SK-N-SH (cell line): ENCODE results near the gene ARMH4. TPM values are rescaled to one million over a fixed set of nuclear protein-coding genes. Genes with fewer than 3 reads are reported as not detected.

ENCODE experiments used
- CTCF ChIA-PET: fragments of 300-600, 350-600 bp; formaldehyde crosslinking; extraction: SDS; loops from one replicate; lab custom pipeline; 2021; lab: Yijun Ruan, JAX
- POLR2A ChIA-PET: fragments of 350-600 bp; sonication (Branson Sonifier 250); formaldehyde crosslinking; extraction: SDS; loops from one replicate; lab custom pipeline; 2020; ENCODE audit warnings: antibody characterized with exemption, inconsistent platforms; lab: Yijun Ruan, JAX
- DNase-seq: peaks from one replicate; pipeline ENCODE4 v3.0.0; 2012
- H2AFZ ChIP-seq: fragments of 200-600 bp; sonication (generic); 2 replicates; pipeline ENCODE4 v1.8.1; 2016; ENCODE audit warnings: antibody characterized with exemption, mild to moderate bottlenecking, low read depth
- H3F3A ChIP-seq: fragments of 200-600 bp; sonication (generic); replicated peaks from 2 replicates; pipeline ENCODE3; 2016; ENCODE audit warnings: antibody characterized with exemption, mild to moderate bottlenecking; ENCODE audit not compliant: insufficient read depth
- H3K27ac ChIP-seq, 2 experiments: fragments of 200-500 bp in 1 of 2; fragments of 200-600 bp in 1 of 2; sonication (Bioruptor generic) in 1 of 2; sonication (generic), shearing (Covaris generic) in 1 of 2; 2 replicates each; pipeline versions ENCODE4 v1.5.1 to v1.6.1; 2014 to 2016; ENCODE audit warnings: low read depth in 2 of 2, inconsistent platforms in 1 of 2, low read length in 1 of 2, mild to moderate bottlenecking in 1 of 2, mixed read lengths in 1 of 2
- H3K27me3 ChIP-seq: fragments of 200-600 bp; sonication (generic), shearing (Covaris generic); 2 replicates; pipeline ENCODE4 v1.6.1; 2016; ENCODE audit warnings: mixed run types; ENCODE audit not compliant: insufficient read depth
- H3K36me3 ChIP-seq, 2 experiments: fragments of 200-500 bp in 1 of 2; fragments of 200-600 bp in 1 of 2; sonication (Bioruptor generic) in 1 of 2; sonication (generic) in 1 of 2; replicated peaks in 1 of 2; 2 replicates each; pipeline versions ENCODE3 to v1.5.1; 2014 to 2016; ENCODE audit warnings: low read length in 1 of 2, mild to moderate bottlenecking in 1 of 2; ENCODE audit not compliant: insufficient read depth in 2 of 2, control insufficient read depth in 1 of 2
- H3K4me1 ChIP-seq, 2 experiments: fragments of 200-500 bp in 1 of 2; fragments of 200-600 bp in 1 of 2; sonication (Bioruptor generic) in 1 of 2; sonication (generic), shearing (Covaris generic) in 1 of 2; 2 replicates each; pipeline versions ENCODE4 v1.5.1 to v1.6.1; 2014 to 2016; ENCODE audit warnings: low read depth in 1 of 2, low read length in 1 of 2, mixed run types in 1 of 2; ENCODE audit not compliant: insufficient read depth in 2 of 2, control insufficient read depth in 1 of 2
- H3K4me2 ChIP-seq: fragments of 200-600 bp; sonication (generic), shearing (Covaris generic); 2 replicates; pipeline ENCODE4 v1.6.1; 2017; ENCODE audit warnings: mixed run types
- H3K4me3 ChIP-seq, 2 experiments: fragments of 200-500 bp in 1 of 2; fragments of 200-600 bp in 1 of 2; sonication (Bioruptor generic) in 1 of 2; sonication (generic), shearing (Covaris generic) in 1 of 2; 2 replicates each; pipeline versions ENCODE4 v1.5.1 to v1.8.1; 2014 to 2016; ENCODE audit warnings: low read depth in 2 of 2, inconsistent platforms in 1 of 2, low read length in 1 of 2, mild to moderate bottlenecking in 1 of 2, mixed read lengths in 1 of 2, moderate library complexity in 1 of 2
- H3K79me2 ChIP-seq: fragments of 200-600 bp; sonication (generic); 2 replicates; pipeline ENCODE4 v1.8.1; 2017; ENCODE audit warnings: mild to moderate bottlenecking; ENCODE audit not compliant: insufficient read depth
- H3K9ac ChIP-seq: fragments of 200-600 bp; sonication (generic); 2 replicates; pipeline ENCODE4 v1.6.1; 2017; ENCODE audit warnings: mixed run types
- H3K9me2 ChIP-seq: fragments of 200-600 bp; sonication (generic); 2 replicates; pipeline ENCODE4 v1.6.1; 2017; ENCODE audit warnings: mixed run types
- H3K9me3 ChIP-seq: fragments of 200-600 bp; sonication (generic); 2 replicates; pipeline ENCODE4 v1.6.1; 2017; ENCODE audit warnings: mixed run types, mild to moderate bottlenecking, moderate library complexity
- H4K20me1 ChIP-seq: fragments of 200-600 bp; sonication (generic); 2 replicates; pipeline ENCODE4 v1.6.1; 2017; ENCODE audit warnings: mild to moderate bottlenecking, mixed run types; ENCODE audit not compliant: insufficient read depth
- FOSL2 ChIP-seq: IDR thresholded peaks from 2 replicates; pipeline ENCODE4 v1.4.0; 2012; ENCODE audit warnings: low read depth, mild to moderate bottlenecking, moderate library complexity, borderline replicate concordance
- NFIC ChIP-seq: IDR thresholded peaks from 2 replicates; pipeline ENCODE4 v1.4.0; 2012; ENCODE audit warnings: borderline replicate concordance
- NRF1 ChIP-seq: IDR thresholded peaks from 2 replicates; pipeline ENCODE4 v1.6.1; 2012; ENCODE audit warnings: low read depth, mild to moderate bottlenecking, low read length
- POLR2AphosphoS5 ChIP-seq: IDR thresholded peaks from 2 replicates; pipeline ENCODE4 v1.6.1; 2012; ENCODE audit warnings: low read depth, low read length
- SIN3A ChIP-seq: IDR thresholded peaks from 2 replicates; pipeline ENCODE4 v1.6.1; 2012; ENCODE audit warnings: low read depth, mild to moderate bottlenecking, low read length, moderate library complexity, borderline replicate concordance
- SMC3 ChIP-seq: IDR thresholded peaks from 2 replicates; pipeline ENCODE4 v1.6.1; 2012; ENCODE audit warnings: low read depth, low read length, improper control_type of control experiment
- TCF12 ChIP-seq: IDR thresholded peaks from 2 replicates; pipeline ENCODE4 v1.4.0; 2012
- WGBS: methylation state at CpG from one replicate; pipeline ENCODE4 v1.1.6; 2017; ENCODE audit warnings: low lambda C conversion rate; 5-methylcytosine and 5-hydroxymethylcytosine counted together
- polyA plus RNA-seq, 3 experiments: library from polyadenylated mRNA; depleted of rRNA; stranded (reverse); fragments of >200 nt; gene quantifications; 2 replicates each; pipeline ENCODE4 v1.2.3, GENCODE V29; 2012
- TF ChIP-seq, protein P1 (sequence below): IDR thresholded peaks from 2 replicates; pipeline ENCODE4 v1.6.1; 2012; ENCODE audit warnings: mild to moderate bottlenecking, low read depth, low read length, moderate library complexity
- TF ChIP-seq, protein P2 (sequence below): fragments of 200-600 bp; sonication (generic); IDR thresholded peaks from 2 replicates; pipeline ENCODE4 v1.6.1; 2017; ENCODE audit warnings: antibody characterized with exemption, mild to moderate bottlenecking, moderate library complexity

ARMH4 gene
- polyA plus RNA-seq, 1 of the 3 experiments (the other 2 are of a cell fraction), result 0.39 TPM

DNA sequence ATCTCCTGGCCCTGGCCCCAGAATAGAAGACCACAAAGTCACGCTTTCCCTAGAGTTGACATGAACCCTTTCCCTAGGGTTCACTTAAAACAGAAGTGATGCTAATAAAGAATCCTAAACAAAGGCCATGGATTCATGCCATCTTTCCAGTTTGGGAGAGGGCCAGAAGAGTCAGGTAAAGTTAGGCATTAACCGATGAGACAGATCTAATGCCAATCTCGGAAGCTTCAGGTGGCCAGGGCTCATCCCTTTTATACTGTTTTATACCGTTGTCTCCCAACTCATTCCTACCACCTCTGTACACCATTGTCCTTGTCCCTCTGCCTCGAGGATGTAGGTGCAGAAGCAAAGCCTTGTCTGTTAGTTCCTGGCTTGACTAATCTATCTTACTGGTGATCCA lies 25.1 kb upstream of the ARMH4 start:
- H3K4me2 ChIP-seq, result no peak overlapping the region
- H3K27ac ChIP-seq, result no peak overlapping the region
- POLR2A ChIA-PET, result no interaction called here
- no peaks in the 10 kb centered on the region for H3K36me3 ChIP-seq
- H3F3A ChIP-seq, result no peaks in the 10 kb centered on the region
- 39% methylated on average over 5 of the region's 5 CpGs for WGBS
- peaks cover 13% of the 10 kb centered on the region; the same call in 1 of the 2 replicates for H3K27me3 ChIP-seq
- no peaks in the 10 kb centered on the region for H3K9me2 ChIP-seq
- H3K4me1 ChIP-seq, result no peaks in the 10 kb centered on the region
- H3K9me3 ChIP-seq, result no peaks in the 10 kb centered on the region
- H2AFZ ChIP-seq, result no peak overlapping the region
- H3K4me3 ChIP-seq, result no peak overlapping the region
- H3K9ac ChIP-seq, result no peak overlapping the region
- H3K79me2 ChIP-seq, result no peaks in the 10 kb centered on the region
- H4K20me1 ChIP-seq, result no peaks in the 10 kb centered on the region
- CTCF ChIA-PET, result interaction anchor here (1.3 kb wide), 1 partner anchor 9 kb away, joined by 5 read pairs; no protein-coding TSS in a partner anchor
- no peak for TF ChIP-seq NRF1
- no peak for TF ChIP-seq NFIC
- no peak for TF ChIP-seq SIN3A
- no peak for TF ChIP-seq POLR2AphosphoS5
- TF ChIP-seq SMC3, result no peak
- no peak for TF ChIP-seq FOSL2
- TF ChIP-seq, all 33 proteins: peak for 0
- DNase-seq, result no peak

GRCh38 chr14:58171090-58171489 lies 19.1 kb upstream of the ARMH4 start:
- Histone ChIP-seq H3K36me3 (no peaks in the 10 kb centered on the region), H3K27me3 (peaks cover 3% of the 10 kb centered on the region; the same call in 1 of the 2 replicates), H3F3A (no peaks in the 10 kb centered on the region), H3K9ac (no peak overlapping the region), H3K9me3 (no peaks in the 10 kb centered on the region), H3K4me3 (no peak overlapping the region), H3K9me2 (no peaks in the 10 kb centered on the region), H3K27ac (no peak overlapping the region), H3K79me2 (no peaks in the 10 kb centered on the region), H3K4me1 (peaks cover 1 to 3% of the 10 kb centered on the region in 2 experiments; a peak in 1 of 4 replicates), H2AFZ (peak overlapping the region; percentile 67), H4K20me1 (no peaks in the 10 kb centered on the region), H3K4me2 (0 out of 2 replicates have a peak overlapping the region, but pooled peaks have one; percentile 2)
- ChIA-PET CTCF (no interaction called here), POLR2A (no interaction called here)
- WGBS, result 8% methylated on average over 6 of the region's 6 CpGs
- DNase-seq, result peak; percentile 70
- TF ChIP-seq FOSL2, result peak; percentile 38; the same call in 1 of the 2 replicates
- TF ChIP-seq TCF12, result no peak
- TF ChIP-seq, protein P1, sequence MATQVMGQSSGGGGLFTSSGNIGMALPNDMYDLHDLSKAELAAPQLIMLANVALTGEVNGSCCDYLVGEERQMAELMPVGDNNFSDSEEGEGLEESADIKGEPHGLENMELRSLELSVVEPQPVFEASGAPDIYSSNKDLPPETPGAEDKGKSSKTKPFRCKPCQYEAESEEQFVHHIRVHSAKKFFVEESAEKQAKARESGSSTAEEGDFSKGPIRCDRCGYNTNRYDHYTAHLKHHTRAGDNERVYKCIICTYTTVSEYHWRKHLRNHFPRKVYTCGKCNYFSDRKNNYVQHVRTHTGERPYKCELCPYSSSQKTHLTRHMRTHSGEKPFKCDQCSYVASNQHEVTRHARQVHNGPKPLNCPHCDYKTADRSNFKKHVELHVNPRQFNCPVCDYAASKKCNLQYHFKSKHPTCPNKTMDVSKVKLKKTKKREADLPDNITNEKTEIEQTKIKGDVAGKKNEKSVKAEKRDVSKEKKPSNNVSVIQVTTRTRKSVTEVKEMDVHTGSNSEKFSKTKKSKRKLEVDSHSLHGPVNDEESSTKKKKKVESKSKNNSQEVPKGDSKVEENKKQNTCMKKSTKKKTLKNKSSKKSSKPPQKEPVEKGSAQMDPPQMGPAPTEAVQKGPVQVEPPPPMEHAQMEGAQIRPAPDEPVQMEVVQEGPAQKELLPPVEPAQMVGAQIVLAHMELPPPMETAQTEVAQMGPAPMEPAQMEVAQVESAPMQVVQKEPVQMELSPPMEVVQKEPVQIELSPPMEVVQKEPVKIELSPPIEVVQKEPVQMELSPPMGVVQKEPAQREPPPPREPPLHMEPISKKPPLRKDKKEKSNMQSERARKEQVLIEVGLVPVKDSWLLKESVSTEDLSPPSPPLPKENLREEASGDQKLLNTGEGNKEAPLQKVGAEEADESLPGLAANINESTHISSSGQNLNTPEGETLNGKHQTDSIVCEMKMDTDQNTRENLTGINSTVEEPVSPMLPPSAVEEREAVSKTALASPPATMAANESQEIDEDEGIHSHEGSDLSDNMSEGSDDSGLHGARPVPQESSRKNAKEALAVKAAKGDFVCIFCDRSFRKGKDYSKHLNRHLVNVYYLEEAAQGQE, result peak; percentile 76
- TF ChIP-seq, protein P2, sequence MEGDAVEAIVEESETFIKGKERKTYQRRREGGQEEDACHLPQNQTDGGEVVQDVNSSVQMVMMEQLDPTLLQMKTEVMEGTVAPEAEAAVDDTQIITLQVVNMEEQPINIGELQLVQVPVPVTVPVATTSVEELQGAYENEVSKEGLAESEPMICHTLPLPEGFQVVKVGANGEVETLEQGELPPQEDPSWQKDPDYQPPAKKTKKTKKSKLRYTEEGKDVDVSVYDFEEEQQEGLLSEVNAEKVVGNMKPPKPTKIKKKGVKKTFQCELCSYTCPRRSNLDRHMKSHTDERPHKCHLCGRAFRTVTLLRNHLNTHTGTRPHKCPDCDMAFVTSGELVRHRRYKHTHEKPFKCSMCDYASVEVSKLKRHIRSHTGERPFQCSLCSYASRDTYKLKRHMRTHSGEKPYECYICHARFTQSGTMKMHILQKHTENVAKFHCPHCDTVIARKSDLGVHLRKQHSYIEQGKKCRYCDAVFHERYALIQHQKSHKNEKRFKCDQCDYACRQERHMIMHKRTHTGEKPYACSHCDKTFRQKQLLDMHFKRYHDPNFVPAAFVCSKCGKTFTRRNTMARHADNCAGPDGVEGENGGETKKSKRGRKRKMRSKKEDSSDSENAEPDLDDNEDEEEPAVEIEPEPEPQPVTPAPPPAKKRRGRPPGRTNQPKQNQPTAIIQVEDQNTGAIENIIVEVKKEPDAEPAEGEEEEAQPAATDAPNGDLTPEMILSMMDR, result no peak
